WTC11 (cell line): Measurements from ENCODE around the gene MTERF4. TPM values are rescaled to one million over a fixed set of nuclear protein-coding genes. Genes with fewer than 3 reads are reported as not detected.

Experiments used
- ATAC-seq: fragments of 200-7000 bp; cut with Tn5 transposase; 2 replicates; pipeline ENCODE4 v1.10.0; 2021; ENCODE audit warnings: mild to moderate bottlenecking, moderate library complexity
- CTCF ChIA-PET: fragments of 300-600 bp; sonication (Branson Sonifier 250); formaldehyde crosslinking; loops from one replicate; lab custom pipeline; 2021; ENCODE audit warnings: antibody characterized with exemption; lab: Charles Lee
- POLR2A ChIA-PET: fragments of 350-600 bp; sonication (Branson Sonifier 250); formaldehyde crosslinking; loops from one replicate; lab custom pipeline; 2021; ENCODE audit warnings: antibody characterized with exemption; lab: Charles Lee
- DNase-seq: peaks from one replicate; pipeline ENCODE4 v3.0.0; 2021; ENCODE audit warnings: low spot score
- H3K27ac Mint-ChIP-seq: 2 replicates; pipeline ENCODE4 v1.8.0; 2021; ENCODE audit warnings: mixed read lengths
- H3K27me3 Mint-ChIP-seq: 2 replicates; pipeline ENCODE4 v1.8.0; 2021; ENCODE audit warnings: low read depth, mild to moderate bottlenecking, moderate library complexity, mixed read lengths
- H3K36me3 Mint-ChIP-seq: 2 replicates; pipeline ENCODE4 v1.8.0; 2021; ENCODE audit warnings: mixed read lengths
- H3K4me1 Mint-ChIP-seq: 2 replicates; pipeline ENCODE4 v1.8.0; 2022; ENCODE audit warnings: mixed read lengths
- H3K4me3 Mint-ChIP-seq: 2 replicates; pipeline ENCODE4 v1.8.0; 2021; ENCODE audit warnings: mild to moderate bottlenecking, moderate library complexity, mixed read lengths
- H3K9me3 Mint-ChIP-seq: 2 replicates; pipeline ENCODE4 v1.8.0; 2021; ENCODE audit warnings: mixed read lengths
- CBFB ChIP-seq: sonication (generic); formaldehyde crosslinking; IDR thresholded peaks from 2 replicates; pipeline ENCODE4 v1.8.1; 2022; ENCODE audit warnings: mild to moderate bottlenecking, low read depth, missing genetic modification reagents
- CREM ChIP-seq: sonication (generic); formaldehyde crosslinking; IDR thresholded peaks from 2 replicates; pipeline ENCODE4 v1.8.1; 2022; ENCODE audit warnings: mild to moderate bottlenecking, missing genetic modification reagents, moderate library complexity
- EMX1 ChIP-seq: fragments of 250-450 bp; sonication (Bioruptor Pico); IDR thresholded peaks from 2 replicates; pipeline ENCODE4 v1.8.0; 2021; ENCODE audit warnings: mild to moderate bottlenecking
- IRF2 ChIP-seq: sonication (generic); formaldehyde crosslinking; IDR thresholded peaks from 2 replicates; pipeline ENCODE4 v1.8.0; 2022; ENCODE audit warnings: low read depth, missing genetic modification reagents, borderline replicate concordance
- JAZF1 ChIP-seq: fragments of 250-450 bp; sonication (Bioruptor Pico); IDR thresholded peaks from 2 replicates; pipeline ENCODE4 v1.9.0; 2021; ENCODE audit warnings: moderate library complexity, mild to moderate bottlenecking, inconsistent platforms
- NFATC4 ChIP-seq: fragments of 250-450 bp; sonication (Bioruptor Pico); IDR thresholded peaks from 2 replicates; pipeline ENCODE4 v1.9.0; 2021; ENCODE audit warnings: mild to moderate bottlenecking
- NFE2L1 ChIP-seq: sonication (generic); formaldehyde crosslinking; IDR thresholded peaks from 2 replicates; pipeline ENCODE4 v1.8.1; 2023; ENCODE audit warnings: missing genetic modification reagents
- ZNF396 ChIP-seq: fragments of 250-450 bp; sonication (Bioruptor Pico); IDR thresholded peaks from 2 replicates; pipeline ENCODE4 v1.8.0; 2021; ENCODE audit warnings: mild to moderate bottlenecking, moderate library complexity, borderline replicate concordance
- total RNA-seq: library from RNA; stranded (reverse); gene quantifications from 3 replicates; pipeline ENCODE4 v1.2.3, GENCODE V29; 2021
- TF ChIP-seq, protein P1 (sequence below): fragments of 250-450 bp; sonication (Bioruptor Pico); IDR thresholded peaks from 2 replicates; pipeline ENCODE4 v1.9.0; 2021; ENCODE audit warnings: mild to moderate bottlenecking
- TF ChIP-seq, protein P2 (sequence below): sonication (generic); formaldehyde crosslinking; IDR thresholded peaks from 2 replicates; pipeline ENCODE4 v1.8.0; 2023; ENCODE audit warnings: mild to moderate bottlenecking, missing genetic modification reagents
- TF ChIP-seq, protein P3 (sequence below): fragments of 250-450 bp; sonication (Bioruptor Pico); IDR thresholded peaks from 2 replicates; pipeline ENCODE4 v2.1.2; 2022; ENCODE audit warnings: mild to moderate bottlenecking, moderate library complexity
- TF ChIP-seq, protein P4 (sequence below): fragments of 250-450 bp; sonication (Bioruptor Pico); IDR thresholded peaks from 2 replicates; pipeline ENCODE4 v1.9.0; 2021; ENCODE audit warnings: mild to moderate bottlenecking, borderline replicate concordance
- TF ChIP-seq, protein P5 (sequence below): sonication (generic); formaldehyde crosslinking; IDR thresholded peaks from 2 replicates; pipeline ENCODE4 v1.8.1; 2022; ENCODE audit warnings: low read depth, missing genetic modification reagents, borderline replicate concordance
- TF ChIP-seq, protein P6 (sequence below): sonication (generic); formaldehyde crosslinking; IDR thresholded peaks from 2 replicates; pipeline ENCODE4 v1.8.1; 2023; ENCODE audit warnings: mild to moderate bottlenecking, moderate library complexity, missing genetic modification reagents
- TF ChIP-seq, protein P7 (sequence below): sonication (generic); formaldehyde crosslinking; IDR thresholded peaks from 2 replicates; pipeline ENCODE4 v1.8.0; 2023; ENCODE audit warnings: missing genetic modification reagents, mild to moderate bottlenecking, borderline replicate concordance
- TF ChIP-seq, protein P8 (sequence below): fragments of 250-450 bp; sonication (Bioruptor Pico); IDR thresholded peaks from 2 replicates; pipeline ENCODE4 v1.9.0; 2021; ENCODE audit warnings: moderate library complexity, mild to moderate bottlenecking, inconsistent platforms, borderline replicate concordance

The MTERF4 gene
- total RNA-seq, 1 experiment from 2014 or later = 23.3 TPM

DNA sequence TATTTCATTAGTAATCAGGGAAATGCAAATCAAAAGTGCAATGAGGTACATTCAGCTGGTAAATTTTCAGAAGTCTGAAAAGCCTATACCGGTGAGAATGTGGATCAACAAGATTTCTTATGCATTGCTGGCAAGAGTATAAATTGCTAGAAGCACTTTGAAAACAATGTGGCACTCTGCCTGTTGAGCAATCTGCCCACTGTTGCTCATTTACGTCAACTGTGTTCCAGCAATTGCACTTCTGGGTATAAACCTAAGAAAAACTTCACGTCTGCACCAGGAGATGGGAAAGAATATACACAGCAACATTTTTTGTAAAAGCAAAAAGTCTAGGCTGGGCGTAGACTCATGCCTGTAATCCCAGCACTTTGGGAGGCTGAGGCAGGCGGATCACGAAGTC lies 40.8 kb downstream of the MTERF4 start:
- H3K4me1 Mint-ChIP-seq = no peaks in the 10 kb centered on the region
- no peak overlapping the region for H3K4me3 Mint-ChIP-seq
- ATAC-seq (no peak), DNase-seq (no peak)
- no peaks in the 10 kb centered on the region for H3K36me3 Mint-ChIP-seq
- ChIA-PET CTCF (no interaction called here), POLR2A (no interaction called here)
- no peak overlapping the region for H3K27ac Mint-ChIP-seq
- no peaks in the 10 kb centered on the region; the same call in 1 of the 2 replicates for H3K27me3 Mint-ChIP-seq
- H3K9me3 Mint-ChIP-seq = peaks cover 9% of the 10 kb centered on the region
- TF ChIP-seq, protein P1, sequence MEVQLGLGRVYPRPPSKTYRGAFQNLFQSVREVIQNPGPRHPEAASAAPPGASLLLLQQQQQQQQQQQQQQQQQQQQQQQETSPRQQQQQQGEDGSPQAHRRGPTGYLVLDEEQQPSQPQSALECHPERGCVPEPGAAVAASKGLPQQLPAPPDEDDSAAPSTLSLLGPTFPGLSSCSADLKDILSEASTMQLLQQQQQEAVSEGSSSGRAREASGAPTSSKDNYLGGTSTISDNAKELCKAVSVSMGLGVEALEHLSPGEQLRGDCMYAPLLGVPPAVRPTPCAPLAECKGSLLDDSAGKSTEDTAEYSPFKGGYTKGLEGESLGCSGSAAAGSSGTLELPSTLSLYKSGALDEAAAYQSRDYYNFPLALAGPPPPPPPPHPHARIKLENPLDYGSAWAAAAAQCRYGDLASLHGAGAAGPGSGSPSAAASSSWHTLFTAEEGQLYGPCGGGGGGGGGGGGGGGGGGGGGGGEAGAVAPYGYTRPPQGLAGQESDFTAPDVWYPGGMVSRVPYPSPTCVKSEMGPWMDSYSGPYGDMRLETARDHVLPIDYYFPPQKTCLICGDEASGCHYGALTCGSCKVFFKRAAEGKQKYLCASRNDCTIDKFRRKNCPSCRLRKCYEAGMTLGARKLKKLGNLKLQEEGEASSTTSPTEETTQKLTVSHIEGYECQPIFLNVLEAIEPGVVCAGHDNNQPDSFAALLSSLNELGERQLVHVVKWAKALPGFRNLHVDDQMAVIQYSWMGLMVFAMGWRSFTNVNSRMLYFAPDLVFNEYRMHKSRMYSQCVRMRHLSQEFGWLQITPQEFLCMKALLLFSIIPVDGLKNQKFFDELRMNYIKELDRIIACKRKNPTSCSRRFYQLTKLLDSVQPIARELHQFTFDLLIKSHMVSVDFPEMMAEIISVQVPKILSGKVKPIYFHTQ (CRISPR knock-in tag) = no peak
- TF ChIP-seq JAZF1 (CRISPR knock-in tag) = no peak
- TF ChIP-seq, protein P2, sequence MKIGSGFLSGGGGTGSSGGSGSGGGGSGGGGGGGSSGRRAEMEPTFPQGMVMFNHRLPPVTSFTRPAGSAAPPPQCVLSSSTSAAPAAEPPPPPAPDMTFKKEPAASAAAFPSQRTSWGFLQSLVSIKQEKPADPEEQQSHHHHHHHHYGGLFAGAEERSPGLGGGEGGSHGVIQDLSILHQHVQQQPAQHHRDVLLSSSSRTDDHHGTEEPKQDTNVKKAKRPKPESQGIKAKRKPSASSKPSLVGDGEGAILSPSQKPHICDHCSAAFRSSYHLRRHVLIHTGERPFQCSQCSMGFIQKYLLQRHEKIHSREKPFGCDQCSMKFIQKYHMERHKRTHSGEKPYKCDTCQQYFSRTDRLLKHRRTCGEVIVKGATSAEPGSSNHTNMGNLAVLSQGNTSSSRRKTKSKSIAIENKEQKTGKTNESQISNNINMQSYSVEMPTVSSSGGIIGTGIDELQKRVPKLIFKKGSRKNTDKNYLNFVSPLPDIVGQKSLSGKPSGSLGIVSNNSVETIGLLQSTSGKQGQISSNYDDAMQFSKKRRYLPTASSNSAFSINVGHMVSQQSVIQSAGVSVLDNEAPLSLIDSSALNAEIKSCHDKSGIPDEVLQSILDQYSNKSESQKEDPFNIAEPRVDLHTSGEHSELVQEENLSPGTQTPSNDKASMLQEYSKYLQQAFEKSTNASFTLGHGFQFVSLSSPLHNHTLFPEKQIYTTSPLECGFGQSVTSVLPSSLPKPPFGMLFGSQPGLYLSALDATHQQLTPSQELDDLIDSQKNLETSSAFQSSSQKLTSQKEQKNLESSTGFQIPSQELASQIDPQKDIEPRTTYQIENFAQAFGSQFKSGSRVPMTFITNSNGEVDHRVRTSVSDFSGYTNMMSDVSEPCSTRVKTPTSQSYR = no peak
- TF ChIP-seq EMX1 (CRISPR knock-in tag) = no peak
- TF ChIP-seq, protein P3, sequence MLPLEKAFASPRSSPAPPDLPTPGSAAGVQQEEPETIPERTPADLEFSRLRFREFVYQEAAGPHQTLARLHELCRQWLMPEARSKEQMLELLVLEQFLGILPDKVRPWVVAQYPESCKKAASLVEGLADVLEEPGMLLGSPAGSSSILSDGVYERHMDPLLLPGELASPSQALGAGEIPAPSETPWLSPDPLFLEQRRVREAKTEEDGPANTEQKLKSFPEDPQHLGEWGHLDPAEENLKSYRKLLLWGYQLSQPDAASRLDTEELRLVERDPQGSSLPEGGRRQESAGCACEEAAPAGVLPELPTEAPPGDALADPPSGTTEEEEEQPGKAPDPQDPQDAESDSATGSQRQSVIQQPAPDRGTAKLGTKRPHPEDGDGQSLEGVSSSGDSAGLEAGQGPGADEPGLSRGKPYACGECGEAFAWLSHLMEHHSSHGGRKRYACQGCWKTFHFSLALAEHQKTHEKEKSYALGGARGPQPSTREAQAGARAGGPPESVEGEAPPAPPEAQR = no peak
- TF ChIP-seq, protein P4, sequence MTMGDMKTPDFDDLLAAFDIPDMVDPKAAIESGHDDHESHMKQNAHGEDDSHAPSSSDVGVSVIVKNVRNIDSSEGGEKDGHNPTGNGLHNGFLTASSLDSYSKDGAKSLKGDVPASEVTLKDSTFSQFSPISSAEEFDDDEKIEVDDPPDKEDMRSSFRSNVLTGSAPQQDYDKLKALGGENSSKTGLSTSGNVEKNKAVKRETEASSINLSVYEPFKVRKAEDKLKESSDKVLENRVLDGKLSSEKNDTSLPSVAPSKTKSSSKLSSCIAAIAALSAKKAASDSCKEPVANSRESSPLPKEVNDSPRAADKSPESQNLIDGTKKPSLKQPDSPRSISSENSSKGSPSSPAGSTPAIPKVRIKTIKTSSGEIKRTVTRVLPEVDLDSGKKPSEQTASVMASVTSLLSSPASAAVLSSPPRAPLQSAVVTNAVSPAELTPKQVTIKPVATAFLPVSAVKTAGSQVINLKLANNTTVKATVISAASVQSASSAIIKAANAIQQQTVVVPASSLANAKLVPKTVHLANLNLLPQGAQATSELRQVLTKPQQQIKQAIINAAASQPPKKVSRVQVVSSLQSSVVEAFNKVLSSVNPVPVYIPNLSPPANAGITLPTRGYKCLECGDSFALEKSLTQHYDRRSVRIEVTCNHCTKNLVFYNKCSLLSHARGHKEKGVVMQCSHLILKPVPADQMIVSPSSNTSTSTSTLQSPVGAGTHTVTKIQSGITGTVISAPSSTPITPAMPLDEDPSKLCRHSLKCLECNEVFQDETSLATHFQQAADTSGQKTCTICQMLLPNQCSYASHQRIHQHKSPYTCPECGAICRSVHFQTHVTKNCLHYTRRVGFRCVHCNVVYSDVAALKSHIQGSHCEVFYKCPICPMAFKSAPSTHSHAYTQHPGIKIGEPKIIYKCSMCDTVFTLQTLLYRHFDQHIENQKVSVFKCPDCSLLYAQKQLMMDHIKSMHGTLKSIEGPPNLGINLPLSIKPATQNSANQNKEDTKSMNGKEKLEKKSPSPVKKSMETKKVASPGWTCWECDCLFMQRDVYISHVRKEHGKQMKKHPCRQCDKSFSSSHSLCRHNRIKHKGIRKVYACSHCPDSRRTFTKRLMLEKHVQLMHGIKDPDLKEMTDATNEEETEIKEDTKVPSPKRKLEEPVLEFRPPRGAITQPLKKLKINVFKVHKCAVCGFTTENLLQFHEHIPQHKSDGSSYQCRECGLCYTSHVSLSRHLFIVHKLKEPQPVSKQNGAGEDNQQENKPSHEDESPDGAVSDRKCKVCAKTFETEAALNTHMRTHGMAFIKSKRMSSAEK = no peak
- TF ChIP-seq IRF2 (CRISPR knock-in tag) = no peak
- TF ChIP-seq, protein P5, sequence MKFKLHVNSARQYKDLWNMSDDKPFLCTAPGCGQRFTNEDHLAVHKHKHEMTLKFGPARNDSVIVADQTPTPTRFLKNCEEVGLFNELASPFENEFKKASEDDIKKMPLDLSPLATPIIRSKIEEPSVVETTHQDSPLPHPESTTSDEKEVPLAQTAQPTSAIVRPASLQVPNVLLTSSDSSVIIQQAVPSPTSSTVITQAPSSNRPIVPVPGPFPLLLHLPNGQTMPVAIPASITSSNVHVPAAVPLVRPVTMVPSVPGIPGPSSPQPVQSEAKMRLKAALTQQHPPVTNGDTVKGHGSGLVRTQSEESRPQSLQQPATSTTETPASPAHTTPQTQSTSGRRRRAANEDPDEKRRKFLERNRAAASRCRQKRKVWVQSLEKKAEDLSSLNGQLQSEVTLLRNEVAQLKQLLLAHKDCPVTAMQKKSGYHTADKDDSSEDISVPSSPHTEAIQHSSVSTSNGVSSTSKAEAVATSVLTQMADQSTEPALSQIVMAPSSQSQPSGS (CRISPR knock-in tag) = no peak
- TF ChIP-seq NFE2L1 (CRISPR knock-in tag) = no peak
- TF ChIP-seq, protein P6, sequence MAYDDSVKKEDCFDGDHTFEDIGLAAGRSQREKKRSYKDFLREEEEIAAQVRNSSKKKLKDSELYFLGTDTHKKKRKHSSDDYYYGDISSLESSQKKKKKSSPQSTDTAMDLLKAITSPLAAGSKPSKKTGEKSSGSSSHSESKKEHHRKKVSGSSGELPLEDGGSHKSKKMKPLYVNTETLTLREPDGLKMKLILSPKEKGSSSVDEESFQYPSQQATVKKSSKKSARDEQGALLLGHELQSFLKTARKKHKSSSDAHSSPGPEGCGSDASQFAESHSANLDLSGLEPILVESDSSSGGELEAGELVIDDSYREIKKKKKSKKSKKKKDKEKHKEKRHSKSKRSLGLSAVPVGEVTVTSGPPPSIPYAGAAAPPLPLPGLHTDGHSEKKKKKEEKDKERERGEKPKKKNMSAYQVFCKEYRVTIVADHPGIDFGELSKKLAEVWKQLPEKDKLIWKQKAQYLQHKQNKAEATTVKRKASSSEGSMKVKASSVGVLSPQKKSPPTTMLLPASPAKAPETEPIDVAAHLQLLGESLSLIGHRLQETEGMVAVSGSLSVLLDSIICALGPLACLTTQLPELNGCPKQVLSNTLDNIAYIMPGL (CRISPR knock-in tag) = no peak
- no peak for TF ChIP-seq NFATC4
- no peak for TF ChIP-seq ZNF396
- TF ChIP-seq, protein P7, sequence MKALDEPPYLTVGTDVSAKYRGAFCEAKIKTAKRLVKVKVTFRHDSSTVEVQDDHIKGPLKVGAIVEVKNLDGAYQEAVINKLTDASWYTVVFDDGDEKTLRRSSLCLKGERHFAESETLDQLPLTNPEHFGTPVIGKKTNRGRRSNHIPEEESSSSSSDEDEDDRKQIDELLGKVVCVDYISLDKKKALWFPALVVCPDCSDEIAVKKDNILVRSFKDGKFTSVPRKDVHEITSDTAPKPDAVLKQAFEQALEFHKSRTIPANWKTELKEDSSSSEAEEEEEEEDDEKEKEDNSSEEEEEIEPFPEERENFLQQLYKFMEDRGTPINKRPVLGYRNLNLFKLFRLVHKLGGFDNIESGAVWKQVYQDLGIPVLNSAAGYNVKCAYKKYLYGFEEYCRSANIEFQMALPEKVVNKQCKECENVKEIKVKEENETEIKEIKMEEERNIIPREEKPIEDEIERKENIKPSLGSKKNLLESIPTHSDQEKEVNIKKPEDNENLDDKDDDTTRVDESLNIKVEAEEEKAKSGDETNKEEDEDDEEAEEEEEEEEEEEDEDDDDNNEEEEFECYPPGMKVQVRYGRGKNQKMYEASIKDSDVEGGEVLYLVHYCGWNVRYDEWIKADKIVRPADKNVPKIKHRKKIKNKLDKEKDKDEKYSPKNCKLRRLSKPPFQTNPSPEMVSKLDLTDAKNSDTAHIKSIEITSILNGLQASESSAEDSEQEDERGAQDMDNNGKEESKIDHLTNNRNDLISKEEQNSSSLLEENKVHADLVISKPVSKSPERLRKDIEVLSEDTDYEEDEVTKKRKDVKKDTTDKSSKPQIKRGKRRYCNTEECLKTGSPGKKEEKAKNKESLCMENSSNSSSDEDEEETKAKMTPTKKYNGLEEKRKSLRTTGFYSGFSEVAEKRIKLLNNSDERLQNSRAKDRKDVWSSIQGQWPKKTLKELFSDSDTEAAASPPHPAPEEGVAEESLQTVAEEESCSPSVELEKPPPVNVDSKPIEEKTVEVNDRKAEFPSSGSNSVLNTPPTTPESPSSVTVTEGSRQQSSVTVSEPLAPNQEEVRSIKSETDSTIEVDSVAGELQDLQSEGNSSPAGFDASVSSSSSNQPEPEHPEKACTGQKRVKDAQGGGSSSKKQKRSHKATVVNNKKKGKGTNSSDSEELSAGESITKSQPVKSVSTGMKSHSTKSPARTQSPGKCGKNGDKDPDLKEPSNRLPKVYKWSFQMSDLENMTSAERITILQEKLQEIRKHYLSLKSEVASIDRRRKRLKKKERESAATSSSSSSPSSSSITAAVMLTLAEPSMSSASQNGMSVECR = no peak
- no peak for TF ChIP-seq CREM (CRISPR knock-in tag)
- TF ChIP-seq, protein P8, sequence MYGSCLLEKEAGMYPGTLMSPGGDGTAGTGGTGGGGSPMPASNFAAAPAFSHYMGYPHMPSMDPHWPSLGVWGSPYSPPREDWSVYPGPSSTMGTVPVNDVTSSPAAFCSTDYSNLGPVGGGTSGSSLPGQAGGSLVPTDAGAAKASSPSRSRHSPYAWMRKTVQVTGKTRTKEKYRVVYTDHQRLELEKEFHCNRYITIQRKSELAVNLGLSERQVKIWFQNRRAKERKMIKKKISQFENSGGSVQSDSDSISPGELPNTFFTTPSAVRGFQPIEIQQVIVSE (CRISPR knock-in tag) = no peak
- TF ChIP-seq CBFB (CRISPR knock-in tag) = no peak
